ENCODE measurements around the gene SRRT.

SRRT gene

GRCh38 chr7:100856871-100857282 is 18.0 kb upstream of the SRRT start:
- no peak for DNase-seq

- no peak for DNase-seq
These were observed 15.0 kb upstream of the SRRT start for GRCh38 chr7:100859856-100860255.

DNA sequence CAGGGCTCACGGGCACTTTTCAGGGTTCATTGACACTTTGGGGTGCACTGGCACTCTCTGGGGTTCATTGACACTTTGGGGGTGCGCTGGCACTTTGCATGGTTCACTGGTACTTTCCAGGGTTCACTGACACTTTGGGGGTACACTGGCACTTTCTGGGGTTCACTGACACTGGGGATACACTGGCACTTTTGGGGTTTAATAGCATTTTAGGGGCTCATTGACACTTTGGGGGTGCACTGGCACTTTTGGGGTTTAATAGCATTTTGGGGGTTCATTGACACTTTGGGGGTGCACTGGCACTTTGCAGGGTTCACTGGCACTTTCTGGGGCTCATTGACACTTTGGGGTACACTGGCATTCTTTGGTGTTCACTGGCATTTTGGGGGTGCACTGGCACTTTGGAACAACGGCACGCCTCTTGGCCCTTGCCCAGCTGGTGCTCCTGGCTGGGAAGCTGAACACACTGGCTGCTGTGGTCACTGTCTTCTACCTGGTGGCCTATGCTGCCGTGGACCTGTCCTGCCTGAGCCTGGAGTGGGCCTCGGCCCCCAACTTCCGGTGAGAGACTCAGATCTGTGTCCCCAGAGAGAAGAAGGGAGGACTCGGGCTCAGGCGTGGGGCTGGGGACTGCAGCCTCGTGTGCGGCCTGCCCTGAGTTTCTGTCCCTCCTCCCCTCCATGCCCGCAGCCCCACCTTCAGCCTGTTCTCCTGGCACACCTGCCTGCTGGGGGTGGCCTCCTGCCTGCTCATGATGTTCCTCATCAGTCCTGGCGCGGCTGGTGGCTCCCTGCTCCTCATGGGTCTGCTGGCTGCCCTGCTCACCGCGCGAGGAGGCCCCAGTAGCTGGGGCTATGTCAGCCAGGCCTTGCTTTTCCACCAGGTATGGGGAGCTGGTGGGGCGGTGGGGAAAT is 13.9 kb upstream of the SRRT start:
- no peak for DNase-seq

- DNase-seq = no peak
These were observed 13.3 kb upstream of the SRRT start for GRCh38 chr7:100861616-100861985.

- no peak for DNase-seq
These were observed 11.4 kb upstream of the SRRT start for GRCh38 chr7:100863406-100863950.

- DNase-seq = no peak
These were observed 10.5 kb upstream of the SRRT start for GRCh38 chr7:100864263-100864845.

DNA sequence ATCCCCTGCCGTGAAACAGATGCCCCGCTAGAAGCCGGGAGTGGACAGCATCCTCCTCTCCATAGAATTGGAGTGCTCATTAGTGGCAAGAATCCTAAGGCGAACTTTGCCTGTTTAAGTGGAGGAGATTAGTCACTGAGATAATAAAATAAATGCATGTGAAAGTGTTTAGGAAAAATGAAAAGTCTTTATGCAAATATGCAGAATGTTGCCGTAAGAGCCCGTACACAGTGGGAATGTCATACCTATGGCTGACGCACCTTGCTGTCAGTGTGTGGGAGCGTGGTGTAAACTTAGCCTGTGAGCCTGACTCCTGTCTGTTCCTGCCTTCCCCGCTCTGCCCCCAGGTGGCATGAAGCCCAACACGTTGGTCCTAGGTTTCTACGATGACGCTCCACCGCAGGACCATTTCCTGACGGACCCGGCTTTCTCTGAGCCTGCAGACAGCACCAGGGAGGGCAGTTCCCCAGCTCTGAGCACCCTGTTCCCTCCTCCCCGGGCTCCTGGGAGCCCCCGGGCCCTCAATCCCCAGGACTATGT is 9.5 kb upstream of the SRRT start:
- no peak for DNase-seq

DNA sequence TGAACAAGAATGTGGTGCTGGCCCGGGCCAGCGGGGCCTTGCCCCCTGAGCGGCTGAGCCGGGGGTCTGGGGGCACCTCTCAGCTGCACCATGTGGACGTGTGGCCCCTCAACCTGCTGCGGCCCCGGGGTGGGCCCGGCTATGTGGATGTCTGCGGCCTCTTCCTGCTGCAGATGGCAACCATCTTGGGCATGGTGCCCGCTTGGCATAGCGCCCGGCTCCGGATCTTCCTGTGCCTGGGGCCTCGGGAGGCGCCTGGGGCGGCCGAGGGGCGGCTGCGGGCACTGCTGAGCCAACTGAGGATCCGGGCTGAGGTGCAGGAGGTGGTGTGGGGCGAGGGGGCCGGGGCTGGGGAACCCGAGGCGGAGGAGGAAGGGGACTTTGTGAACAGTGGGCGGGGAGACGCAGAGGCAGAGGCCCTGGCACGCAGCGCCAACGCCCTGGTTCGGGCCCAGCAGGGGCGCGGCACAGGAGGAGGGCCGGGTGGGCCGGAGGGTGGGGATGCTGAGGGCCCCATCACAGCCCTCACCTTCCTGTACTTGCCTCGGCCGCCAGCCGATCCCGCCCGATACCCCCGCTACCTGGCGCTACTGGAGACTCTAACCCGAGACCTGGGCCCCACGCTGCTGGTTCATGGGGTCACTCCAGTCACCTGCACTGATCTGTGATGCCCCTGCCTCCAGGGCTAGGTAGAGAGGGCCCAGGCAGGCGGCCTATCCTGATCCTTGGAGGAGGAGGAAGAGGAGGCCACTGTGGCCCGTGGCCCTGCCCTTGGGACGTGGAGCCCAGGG is 8.8 kb upstream of the SRRT start:
- peak; percentile 38 for DNase-seq

- no peak for DNase-seq
These were observed 8.2 kb upstream of the SRRT start for GRCh38 chr7:100866729-100867039.

GRCh38 chr7:100867040-100867775 is 7.7 kb upstream of the SRRT start, which contains the start of gene TRIP6:
TRIP6 (plus strand) TSS chr7:100867387; CDS start chr7:100867498, 111 bp downstream.
- peak; percentile 69 for DNase-seq

GRCh38 chr7:100867776-100868485 is 7.0 kb upstream of the SRRT start:
- no peak for DNase-seq

DNA sequence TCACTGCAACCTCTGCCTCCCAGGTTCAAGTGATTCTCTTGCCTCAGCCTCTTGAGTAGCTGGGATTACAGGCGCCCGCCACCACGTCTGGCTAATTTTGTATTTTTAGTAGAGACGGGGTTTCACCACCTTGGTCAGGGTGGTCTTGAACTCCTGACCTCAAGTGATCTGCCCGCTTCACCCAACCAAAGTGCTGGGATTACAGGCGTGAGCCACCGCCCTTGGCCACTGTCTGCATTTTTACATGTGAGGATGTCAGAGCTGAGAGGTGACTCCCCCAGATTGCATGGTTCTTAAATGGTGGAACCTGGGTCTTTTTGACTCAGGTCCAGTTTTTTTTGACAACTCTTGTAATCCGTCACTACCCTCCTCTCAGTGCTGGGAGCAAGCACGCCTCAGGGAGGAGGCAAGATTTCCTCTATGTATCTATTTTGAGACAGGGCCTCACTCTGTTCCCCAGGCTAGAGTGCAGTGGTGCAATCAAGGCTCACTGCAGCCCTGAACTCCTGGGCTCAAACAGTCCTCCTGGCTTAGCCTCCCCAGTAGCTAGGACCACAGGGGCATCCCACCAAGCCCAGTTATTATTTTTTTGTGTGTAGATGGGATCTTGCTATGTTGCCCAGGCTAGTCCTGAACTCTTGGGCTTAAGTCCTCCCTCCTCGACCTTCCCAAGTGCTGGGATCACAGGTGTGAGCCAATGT is 1.2 kb upstream of the SRRT start:
- no peak for DNase-seq

DNA sequence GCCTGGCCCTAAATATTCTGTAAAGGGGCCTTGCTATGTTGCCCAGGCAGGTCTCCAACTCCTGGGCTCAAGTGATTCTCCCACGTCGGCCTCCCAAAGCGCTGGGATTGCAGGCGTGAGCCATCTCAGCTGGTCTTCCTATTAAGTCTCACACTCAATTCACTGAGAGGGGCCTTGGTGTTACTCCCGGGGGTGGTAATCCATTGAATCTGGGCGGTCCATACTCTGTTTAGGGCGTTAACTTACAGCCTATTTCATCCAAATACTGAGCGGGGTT is 665 bp upstream of the SRRT start:
- no peak for DNase-seq

GRCh38 chr7:100875356-100875751 is 451 bp downstream of the SRRT start:
- DNase-seq = no peak

- DNase-seq = no peak
These were observed 3.1 kb downstream of the SRRT start for GRCh38 chr7:100878013-100878412.

DNA sequence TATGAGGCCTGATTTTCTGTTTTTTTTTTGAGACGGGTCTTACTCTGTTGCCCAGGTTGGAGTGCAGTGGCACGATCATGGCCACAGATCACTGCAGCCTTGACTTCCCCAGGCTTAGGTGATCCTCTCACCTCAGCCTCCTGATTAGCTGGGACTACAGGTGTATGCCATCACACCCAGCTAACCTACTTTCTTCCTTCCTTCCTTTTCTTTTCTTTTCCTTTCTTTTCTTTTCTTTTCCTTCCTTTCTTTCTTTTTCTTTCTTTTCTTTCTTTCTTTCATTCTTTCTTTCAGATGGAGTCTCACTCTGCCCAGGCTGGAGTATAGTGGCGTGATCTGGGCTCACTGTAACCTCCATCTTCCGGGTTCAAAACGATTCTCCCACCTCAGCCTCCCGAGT is 3.8 kb downstream of the SRRT start:
- DNase-seq = no peak

- DNase-seq = no peak
These were observed 4.9 kb downstream of the SRRT start for GRCh38 chr7:100879685-100880261.

- DNase-seq = no peak
These were observed 5.7 kb downstream of the SRRT start for GRCh38 chr7:100880645-100881044.

- DNase-seq = no peak
These were observed 6.2 kb downstream of the SRRT start for GRCh38 chr7:100881136-100881535.

DNA sequence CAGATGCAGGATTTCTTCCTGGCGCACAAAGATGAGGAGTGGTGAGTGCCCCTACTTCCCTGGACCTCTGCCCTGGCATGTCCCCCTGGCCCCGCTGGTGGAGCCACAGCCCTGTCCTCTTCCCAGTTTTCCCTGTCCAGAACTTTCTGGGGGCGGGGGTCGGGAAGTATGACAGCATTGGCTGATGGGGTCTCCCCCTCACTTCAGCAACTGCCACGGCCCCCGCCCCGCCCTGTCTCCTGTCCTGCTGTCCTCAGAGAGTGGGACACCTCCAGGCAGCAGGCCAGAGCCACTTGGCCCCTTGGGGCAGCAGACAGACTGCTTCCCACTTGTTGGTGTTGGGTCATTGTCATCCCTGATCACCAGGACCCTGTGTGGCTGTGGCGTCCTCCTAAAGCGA is 7.3 kb downstream of the SRRT start:
- no peak for DNase-seq

All from stimulated activated CD4-positive, alpha-beta T cell treated with anti-CD3 and anti-CD28 coated beads, Interleukin-12 subunit alpha, Interleukin-12 subunit beta, amount 100 ng/mL, for 4 hours (primary cell).